Thoracic aorta (tissue), 2 donors: ENCODE results near the gene OSER1. TPM values are rescaled to one million over a fixed set of nuclear protein-coding genes. Genes with fewer than 3 reads are reported as not detected.
A peak's percentile ranks its signal among the peaks of the same experiment; 100 is the strongest.

Experiments
- ATAC-seq: fragments of 150-250 bp; one replicate; pipeline ENCODE4 v1.8.0; 2017; ENCODE audit warnings: low read depth; ENCODE audit not compliant: insufficient number of reproducible peaks, low FRiP score
- DNase-seq: peaks from one replicate; pipeline ENCODE4 v3.0.0-alpha.2; 2020; ENCODE audit warnings: low spot score
- H3K27ac ChIP-seq, 2 donors: fragments of 200-600 bp; sonication (generic); 1 replicate in 1 of 2; 2 replicates in 1 of 2; pipeline ENCODE4 v1.5.1; 2016; ENCODE audit warnings: mild to moderate bottlenecking in 2 of 2, moderate library complexity in 2 of 2
- H3K27me3 ChIP-seq: fragments of 200-600 bp; sonication (generic); replicated peaks from 2 replicates; pipeline ENCODE4 v1.6.0; 2016; ENCODE audit warnings: mild to moderate bottlenecking; ENCODE audit not compliant: insufficient read depth
- H3K36me3 ChIP-seq: fragments of 200-600 bp; sonication (generic); one replicate; pipeline ENCODE4 v1.5.1; 2016
- H3K4me1 ChIP-seq, 2 donors: fragments of 200-600 bp; sonication (generic); 1 replicate in 1 of 2; 2 replicates in 1 of 2; pipeline versions ENCODE4 v1.5.1 to v1.6.0; 2016; ENCODE audit warnings: low read depth in 2 of 2, mild to moderate bottlenecking in 1 of 2; ENCODE audit not compliant: control insufficient read depth in 1 of 2
- H3K4me3 ChIP-seq: fragments of 200-600 bp; sonication (generic); 2 replicates; pipeline ENCODE4 v1.5.1; 2016; ENCODE audit warnings: mild to moderate bottlenecking
- H3K9me3 ChIP-seq: fragments of 200-600 bp; sonication (generic); 2 replicates; pipeline ENCODE4 v1.5.1; 2016
- CTCF ChIP-seq: fragments of 200-600 bp; sonication (generic); IDR thresholded peaks from one replicate; pipeline ENCODE4 v1.5.1; 2019; ENCODE audit warnings: antibody characterized with exemption
- total RNA-seq, 2 donors: library from RNA; depleted of rRNA; stranded (reverse); fragments of >200 nt; gene quantifications; one replicate each; pipeline versions ENCODE4 v1.1.0 to v1.2.3, GENCODE V29; 2016

The OSER1 gene
- total RNA-seq, 2 donors from 2014 or later: 33.6 to 34.4 TPM

GRCh38 chr20:44171775-44172571, 38.6 kb downstream of the OSER1 start:
- Histone ChIP-seq H3K27me3 (no peaks in the 10 kb centered on the region), H3K4me3 (no peak overlapping the region), H3K9me3 (no peaks in the 10 kb centered on the region), H3K27ac (peak overlapping the region; percentile 39 to 80), H3K4me1 (peaks cover 18 to 96% of the 10 kb centered on the region in 2 donors), H3K36me3 (peaks cover 6% of the 10 kb centered on the region)
- TF ChIP-seq CTCF: no peak
- ATAC-seq (no peak), DNase-seq (no peak)

GRCh38 chr20:44170816-44171410, 39.7 kb downstream of the OSER1 start:
- no peaks in the 10 kb centered on the region for H3K9me3 ChIP-seq
- no peak overlapping the region for H3K4me3 ChIP-seq
- peaks cover 15 to 96% of the 10 kb centered on the region in 2 donors for H3K4me1 ChIP-seq
- H3K36me3 ChIP-seq: peaks cover 6% of the 10 kb centered on the region
- DNase-seq: no peak
- no peaks in the 10 kb centered on the region for H3K27me3 ChIP-seq
- no peak for ATAC-seq
- peak overlapping the region; percentile 39 to 80 for H3K27ac ChIP-seq
- TF ChIP-seq CTCF: no peak

- DNase-seq (no peak), ATAC-seq (no peak)
- no peaks in the 10 kb centered on the region for H3K9me3 ChIP-seq
- H3K27me3 ChIP-seq: no peaks in the 10 kb centered on the region
- H3K36me3 ChIP-seq: no peaks in the 10 kb centered on the region
- H3K4me1 ChIP-seq: peaks cover 20 to 83% of the 10 kb centered on the region in 2 donors
- peak overlapping the region; percentile 78 to 80 for H3K27ac ChIP-seq
- H3K4me3 ChIP-seq: no peak overlapping the region
- TF ChIP-seq CTCF: no peak
Observed at GRCh38 chr20:44167736-44168135, 42.8 kb downstream of the OSER1 start.

GRCh38 chr20:44166477-44166876, 44.1 kb downstream of the OSER1 start:
- TF ChIP-seq CTCF: no peak
- Histone ChIP-seq H3K27me3 (no peaks in the 10 kb centered on the region), H3K4me3 (peak overlapping the region; percentile 39), H3K9me3 (no peaks in the 10 kb centered on the region), H3K27ac (peak overlapping the region; percentile 78 to 80), H3K36me3 (no peaks in the 10 kb centered on the region), H3K4me1 (peaks cover 10 to 80% of the 10 kb centered on the region in 2 donors)
- DNase-seq: no peak
- peak; percentile 79 for ATAC-seq

GRCh38 chr20:44166008-44166407, 44.6 kb downstream of the OSER1 start:
- DNase-seq (no peak), ATAC-seq (no peak)
- no peaks in the 10 kb centered on the region for H3K9me3 ChIP-seq
- no peak for TF ChIP-seq CTCF
- H3K36me3 ChIP-seq: no peaks in the 10 kb centered on the region
- H3K4me1 ChIP-seq: peaks cover 9 to 79% of the 10 kb centered on the region in 2 donors
- H3K4me3 ChIP-seq: peak overlapping the region; percentile 39
- H3K27ac ChIP-seq: peak overlapping the region; percentile 78 to 80
- no peaks in the 10 kb centered on the region for H3K27me3 ChIP-seq
